H1 (cell line): ENCODE results near the gene DHRS4L2. TPM values are rescaled to one million over a fixed set of nuclear protein-coding genes. Genes with fewer than 3 reads are reported as not detected.

Experiments used
- CTCF ChIA-PET: fragments of 300-600 bp; sonication (Branson Sonifier 250); formaldehyde crosslinking; loops from one replicate; lab custom pipeline; 2021; ENCODE audit not compliant: partially characterized antibody; lab: Charles Lee
- POLR2A ChIA-PET: fragments of 300-600 bp; sonication (Branson Sonifier 250); formaldehyde crosslinking; loops from one replicate; lab custom pipeline; 2021; ENCODE audit warnings: inconsistent platforms; ENCODE audit not compliant: partially characterized antibody; lab: Charles Lee
- DNase-seq, 2 experiments: peaks; one replicate each; pipeline versions ENCODE4 v3.0.0 to v3.0.0-alpha.2; 2010 to 2022; ENCODE audit warnings: low spot score in 2 of 2, low read depth in 1 of 2, mixed read lengths in 1 of 2
- FAIRE-seq: peaks from 2 replicates; lab custom pipeline; 2011; peaks lifted over from hg19 to GRCh38; lab: Jason Lieb, UNC
- H2AFZ ChIP-seq: 2 replicates; pipeline ENCODE4 v1.8.1; 2012; ENCODE audit warnings: low read length, inconsistent platforms
- H2AK5ac ChIP-seq: 2 replicates; pipeline ENCODE4 v1.6.1; 2013; ENCODE audit warnings: low read depth, low read length
- H2BK120ac ChIP-seq: replicated peaks from 2 replicates; pipeline ENCODE3; 2013; ENCODE audit warnings: low read depth, low read length, inconsistent platforms
- H2BK12ac ChIP-seq: 2 replicates; pipeline ENCODE4 v1.6.1; 2013; ENCODE audit warnings: low read depth, low read length
- H2BK15ac ChIP-seq: 2 replicates; pipeline ENCODE4 v1.6.1; 2013; ENCODE audit warnings: low read length
- H2BK20ac ChIP-seq: 2 replicates; pipeline ENCODE4 v1.6.1; 2013; ENCODE audit warnings: low read length
- H2BK5ac ChIP-seq: 2 replicates; pipeline ENCODE4 v1.6.1; 2013; ENCODE audit warnings: low read depth, low read length
- H3K14ac ChIP-seq: 2 replicates; pipeline ENCODE4 v1.6.1; 2013; ENCODE audit warnings: inconsistent platforms; ENCODE audit not compliant: insufficient read length
- H3K18ac ChIP-seq: 2 replicates; pipeline ENCODE4 v1.6.1; 2013; ENCODE audit warnings: low read length; ENCODE audit errors: extremely low read depth
- H3K23ac ChIP-seq: 2 replicates; pipeline ENCODE4 v1.6.1; 2013; ENCODE audit warnings: inconsistent platforms; ENCODE audit not compliant: insufficient read length
- H3K23me2 ChIP-seq: 2 replicates; pipeline ENCODE4 v1.6.1; 2013; ENCODE audit warnings: low read depth, low read length
- H3K27ac ChIP-seq: 2 replicates; pipeline ENCODE4 v1.6.1; 2011; ENCODE audit warnings: low read depth, low read length, inconsistent platforms
- H3K27me3 ChIP-seq, 4 experiments: replicated peaks in 1 of 4; 1 replicate in 1 of 4; 2 replicates in 3 of 4; pipeline versions ENCODE4 v1.6.1 to v1.8.1; 2011 to 2013; ENCODE audit warnings: low read length in 3 of 4, mild to moderate bottlenecking in 3 of 4, inconsistent platforms in 2 of 4, mixed read lengths in 2 of 4, moderate library complexity in 1 of 4; ENCODE audit not compliant: control insufficient read depth in 3 of 4, insufficient read depth in 3 of 4; ENCODE audit errors: extremely low read depth in 1 of 4
- H3K36me3 ChIP-seq, 4 experiments: 2 replicates each; pipeline versions ENCODE4 v1.6.1 to v1.8.1; 2011 to 2013; ENCODE audit warnings: mild to moderate bottlenecking in 4 of 4, low read length in 3 of 4, moderate library complexity in 2 of 4, control low read depth in 1 of 4, inconsistent platforms in 1 of 4; ENCODE audit not compliant: insufficient read depth in 4 of 4, control insufficient read depth in 2 of 4
- H3K4ac ChIP-seq: replicated peaks from 2 replicates; pipeline ENCODE3; 2013; ENCODE audit warnings: low read length, low read depth, mixed read lengths, inconsistent platforms; ENCODE audit not compliant: insufficient read length
- H3K4me1 ChIP-seq, 4 experiments: replicated peaks in 1 of 4; 1 replicate in 1 of 4; 2 replicates in 3 of 4; pipeline versions ENCODE4 v1.6.1 to v1.8.1; 2011 to 2013; ENCODE audit warnings: low read length in 3 of 4, inconsistent platforms in 2 of 4, mixed read lengths in 1 of 4; ENCODE audit not compliant: insufficient read depth in 4 of 4, control insufficient read depth in 3 of 4
- H3K4me2 ChIP-seq, 2 experiments: 2 replicates each; pipeline versions ENCODE4 v1.6.1 to v1.8.1; 2011 to 2013; ENCODE audit warnings: low read depth in 2 of 2, low read length in 2 of 2, control low read depth in 1 of 2, inconsistent platforms in 1 of 2, mild to moderate bottlenecking in 1 of 2; ENCODE audit not compliant: insufficient read depth in 1 of 2
- H3K4me3 ChIP-seq, 4 experiments: fragments of 200-600, 300-600 bp in 1 of 4; sonication (generic), shearing (Covaris generic), sonication (Bioruptor Twin) in 1 of 4; 2 replicates each; pipeline versions ENCODE4 v1.5.1 to v1.8.1; 2011 to 2016; ENCODE audit warnings: low read length in 4 of 4, low read depth in 3 of 4, control low read depth in 2 of 4, inconsistent platforms in 2 of 4, mild to moderate bottlenecking in 2 of 4, mixed read lengths in 1 of 4, moderate library complexity in 1 of 4; ENCODE audit not compliant: insufficient read depth in 2 of 4; ENCODE audit errors: extremely low read depth in 1 of 4
- H3K56ac ChIP-seq: replicated peaks from 2 replicates; pipeline ENCODE3; 2013; ENCODE audit warnings: low read depth, mild to moderate bottlenecking, mixed read lengths, low read length, inconsistent platforms; ENCODE audit not compliant: insufficient read length
- H3K79me1 ChIP-seq: 2 replicates; pipeline ENCODE4 v1.6.1; 2013; ENCODE audit warnings: low read depth, low read length, control low read depth
- H3K79me2 ChIP-seq, 2 experiments: 2 replicates each; pipeline versions ENCODE4 v1.6.1 to v1.8.1; 2012 to 2013; ENCODE audit warnings: low read length in 2 of 2, mild to moderate bottlenecking in 2 of 2, inconsistent platforms in 1 of 2; ENCODE audit not compliant: insufficient read depth in 2 of 2, control insufficient read depth in 1 of 2
- H3K9ac ChIP-seq, 4 experiments: replicated peaks in 1 of 4; 1 replicate in 1 of 4; 2 replicates in 3 of 4; pipeline versions ENCODE4 v1.6.1 to v1.8.1; 2011 to 2013; ENCODE audit warnings: low read depth in 3 of 4, low read length in 3 of 4, control low read depth in 2 of 4, mild to moderate bottlenecking in 2 of 4, moderate library complexity in 2 of 4, inconsistent platforms in 1 of 4; ENCODE audit errors: extremely low read depth in 1 of 4
- H3K9me3 ChIP-seq, 2 experiments: 2 replicates each; pipeline versions ENCODE4 v1.6.1 to v1.8.1; 2012 to 2013; ENCODE audit warnings: mild to moderate bottlenecking in 2 of 2, moderate library complexity in 2 of 2, control low read depth in 1 of 2, inconsistent platforms in 1 of 2, low read depth in 1 of 2, low read length in 1 of 2, mixed read lengths in 1 of 2; ENCODE audit not compliant: insufficient read depth in 2 of 2
- H4K20me1 ChIP-seq, 2 experiments: replicated peaks in 1 of 2; 2 replicates each; pipeline versions ENCODE3 to v1.8.1; 2011 to 2013; ENCODE audit warnings: inconsistent platforms in 2 of 2, low read length in 2 of 2, mild to moderate bottlenecking in 1 of 2; ENCODE audit not compliant: insufficient read depth in 2 of 2, control insufficient read depth in 1 of 2
- H4K5ac ChIP-seq: 2 replicates; pipeline ENCODE4 v1.6.1; 2013; ENCODE audit warnings: low read length, low read depth, mixed read lengths, inconsistent platforms; ENCODE audit not compliant: insufficient read length
- H4K8ac ChIP-seq: 2 replicates; pipeline ENCODE4 v1.8.0; 2013; ENCODE audit warnings: mild to moderate bottlenecking, moderate library complexity, low read length, inconsistent platforms; ENCODE audit not compliant: insufficient read depth; ENCODE audit errors: extremely low read depth
- H4K91ac ChIP-seq: replicated peaks from 2 replicates; pipeline ENCODE3; 2013; ENCODE audit warnings: low read length, mixed read lengths, inconsistent platforms; ENCODE audit not compliant: insufficient read length
- GTF2F1 ChIP-seq: IDR thresholded peaks from 2 replicates; pipeline ENCODE4 v1.6.1; 2012; ENCODE audit warnings: low read depth, low read length, improper control_type of control experiment, borderline replicate concordance
- JUN ChIP-seq: IDR thresholded peaks from 2 replicates; pipeline ENCODE4 v1.6.1; 2011; ENCODE audit warnings: low read depth, mild to moderate bottlenecking, improper control_type of control experiment, low read length
- SUZ12 ChIP-seq: fragments of 200-600 bp; sonication (generic); IDR thresholded peaks from 2 replicates; pipeline ENCODE4 v1.6.1; 2012; ENCODE audit warnings: mild to moderate bottlenecking, inconsistent platforms, low read length, moderate library complexity, mixed read lengths
- TAF7 ChIP-seq: optimal IDR thresholded peaks from 2 replicates; pipeline ENCODE3; 2011; ENCODE audit warnings: low read depth, mild to moderate bottlenecking, inconsistent platforms, low read length, moderate library complexity, borderline replicate concordance
- TEAD4 ChIP-seq: IDR thresholded peaks from 2 replicates; pipeline ENCODE4 v1.6.1; 2012; ENCODE audit warnings: low read depth, low read length, inconsistent platforms, mixed read lengths
- WGBS, 2 experiments: shearing (Covaris generic) in 1 of 2; methylation state at CpG; one replicate each; pipeline versions ENCODE4 v1.1.6 to v1.1.7; 2013 to 2015; ENCODE audit warnings: low lambda C conversion rate in 2 of 2, mixed read lengths in 2 of 2, inconsistent platforms in 1 of 2, low coverage in 1 of 2, missing lambda C conversion rate in 1 of 2; ENCODE audit not compliant: insufficient replicate concordance in 2 of 2, insufficient coverage in 1 of 2, insufficient read length in 1 of 2; ENCODE audit errors: extremely low coverage in 1 of 2, missing lambda C conversion rate in 1 of 2; 5-methylcytosine and 5-hydroxymethylcytosine counted together
- polyA plus RNA-seq, 7 experiments: library from polyadenylated mRNA; depleted of rRNA in 3 of 7; stranded (reverse) in 5 of 7; unstranded in 2 of 7; fragments of >200 nt in 5 of 7; fragments of 200-250 nt in 2 of 7; gene quantifications; 1 replicate in 5 of 7; 2 replicates in 1 of 7; 4 replicates in 1 of 7; pipeline versions ENCODE4 v1.2.1 to v1.2.3, GENCODE V29; 2011 to 2013; ENCODE audit warnings: missing spikeins in 2 of 7, mixed read lengths in 2 of 7
- total RNA-seq: library from RNA; stranded (reverse); fragmentation: NEBNext Ultra II Directional; extraction: Animal tissue kit (Norgen Biotek cat#: 25700); gene quantifications from 2 replicates; pipeline ENCODE4 v1.2.1, GENCODE V29; 2021

DHRS4L2 gene
- total and polyA plus RNA-seq, 2 of the 8 experiments (the other 6 are each of a cell fraction or from before 2014, with no cell fraction given) = 12.3 to 15.4 TPM

DNA sequence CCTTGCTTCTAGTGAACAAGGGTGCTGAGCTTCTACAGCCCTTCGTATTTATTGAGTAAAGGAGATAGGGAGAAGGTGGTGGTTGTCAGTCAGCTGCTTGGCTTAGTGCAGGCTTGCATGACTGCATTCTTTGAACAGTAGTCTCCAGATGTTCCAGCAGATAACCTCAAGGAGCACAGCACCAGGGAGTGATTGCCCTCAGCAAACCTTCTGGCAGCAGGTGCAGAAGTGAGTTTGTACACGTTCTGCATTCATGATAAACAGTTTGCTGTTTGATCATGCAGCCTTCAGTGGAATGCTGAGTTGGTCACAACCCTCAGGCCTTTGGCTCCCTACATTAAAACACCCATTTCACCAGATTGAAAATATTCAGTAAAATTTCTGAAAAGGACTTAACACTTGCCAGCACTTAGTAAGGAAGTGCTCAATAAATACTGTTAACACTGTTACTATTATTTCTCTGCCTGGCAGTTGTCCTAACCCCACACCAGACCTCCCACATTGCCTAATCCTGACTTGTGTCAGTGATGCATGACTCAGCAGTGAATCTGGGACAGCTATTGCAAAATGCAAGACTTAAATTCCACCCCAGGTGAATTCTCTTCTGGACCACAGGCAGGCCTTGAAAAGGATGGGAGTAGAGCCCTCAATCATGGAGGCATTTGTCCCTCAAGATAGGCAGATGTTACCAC, 44.1 kb downstream of the DHRS4L2 start:
- Histone ChIP-seq H3K27ac (no peak overlapping the region), H4K5ac (no peak overlapping the region), H3K9ac (no peak overlapping the region), H3K79me1 (no peaks in the 10 kb centered on the region), H3K27me3 (no peaks in the 10 kb centered on the region), H2AK5ac (no peak overlapping the region), H3K23me2 (no peaks in the 10 kb centered on the region; the same call in 1 of the 2 replicates), H2BK20ac (no peak overlapping the region), H3K18ac (no peak overlapping the region), H2BK5ac (no peak overlapping the region), H3K4me3 (no peak overlapping the region), H2AFZ (no peak overlapping the region), H4K91ac (no peak overlapping the region), H4K20me1 (no peaks in the 10 kb centered on the region), H3K4ac (no peak overlapping the region), H3K23ac (no peak overlapping the region), H3K4me1 (no peaks in the 10 kb centered on the region; a peak in 1 of 7 replicates), H3K56ac (no peak overlapping the region), H3K4me2 (no peak overlapping the region), H2BK15ac (no peak overlapping the region), H3K9me3 (no peaks in the 10 kb centered on the region), H3K14ac (no peak overlapping the region), H2BK12ac (no peak overlapping the region), H3K36me3 (no peaks in the 10 kb centered on the region), H2BK120ac (no peak overlapping the region), H4K8ac (no peak overlapping the region), H3K79me2 (no peaks in the 10 kb centered on the region)
- CTCF ChIA-PET = interaction anchor here (0.7 to 3.4 kb wide), 9 partner anchors 18 to 396 kb away, joined by 3 to 12 read pairs (median 4); partner anchors contain the start of gene MDP1
- DNase-seq (no peak), FAIRE-seq (no peak)
- POLR2A ChIA-PET = interaction anchor here (1.2 to 2.7 kb wide), 3 partner anchors 61 to 65 kb away, joined by 3 to 9 read pairs (median 3); partner anchors contain the start of gene PCK2
- WGBS, 2 experiments = 82% methylated on average over 2 of the region's 2 CpGs; no CpG with 5 or more reads in 1 of the 2 experiments
- TF ChIP-seq SUZ12 (no peak), TAF7 (no peak), JUN (no peak), GTF2F1 (no peak), TEAD4 (no peak)
